ENCODE measurements around the gene PTCD2. TPM values are rescaled to one million over a fixed set of nuclear protein-coding genes. Genes with fewer than 3 reads are reported as not detected.
A peak's percentile ranks its signal among the peaks of the same experiment; 100 is the strongest.

PTCD2 gene
- total and polyA plus RNA-seq, 9 of the 15 experiments (the other 6 are each of a cell fraction or from before 2014, with no cell fraction given): 11.9 to 28.5 (median 18.6) TPM

DNA sequence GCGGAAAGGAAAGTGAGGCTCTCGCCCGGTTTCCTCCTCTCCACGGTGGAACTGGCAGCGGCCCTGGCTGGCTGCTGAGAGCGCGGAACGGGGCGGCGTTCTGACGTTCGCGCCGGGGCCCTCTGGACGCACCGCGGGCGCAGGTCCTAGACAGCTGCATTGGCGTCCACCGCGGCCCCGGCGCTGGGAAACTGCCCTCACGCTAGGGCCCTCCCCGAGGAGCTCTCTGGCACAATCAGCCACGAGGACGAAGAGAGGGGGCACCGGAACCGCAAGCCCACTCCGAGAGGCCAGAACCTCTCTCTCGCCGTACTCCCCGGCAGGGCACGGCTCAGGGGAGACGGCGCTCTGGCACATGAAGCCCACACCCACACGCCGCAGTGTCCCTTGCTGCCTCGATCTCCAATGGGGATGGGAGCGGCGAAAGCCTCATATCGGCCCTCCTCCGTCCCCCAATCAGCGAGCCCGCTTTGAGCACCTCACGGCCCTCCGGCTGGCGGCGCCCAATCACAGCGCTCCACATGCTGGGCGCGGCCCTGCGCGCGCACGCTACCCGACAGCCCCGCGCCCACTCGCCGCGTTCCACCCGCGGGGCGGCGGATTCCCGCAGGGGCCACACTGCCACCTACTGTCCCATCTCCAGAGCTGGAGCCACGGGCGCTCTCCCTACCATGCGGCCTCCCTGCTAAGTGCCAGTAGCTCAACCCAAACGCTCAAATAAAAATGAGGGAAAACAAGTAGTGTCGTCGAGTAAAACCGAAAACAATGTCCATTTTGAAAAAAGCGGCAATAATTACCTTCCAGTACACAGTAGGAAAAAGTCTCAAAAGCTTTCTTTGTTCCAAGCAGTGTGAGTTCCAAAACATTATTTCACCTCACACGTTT is 12.0 kb upstream of the PTCD2 start (continued):
- TF ChIP-seq YY1 (IDR thresholded peaks at IDR 0.05; ENCODE audit: borderline replicate concordance in 1 of 3, control insufficient read depth in 1 of 3, extremely low read depth in 1 of 3, insufficient read depth in 3 of 3, insufficient read length in 1 of 3, insufficient replicate concordance in 2 of 3, low read depth in 1 of 3, low read length in 2 of 3): peak in 2 of 3 experiments; percentile 9 to 64
- TF ChIP-seq RNF2 (IDR thresholded peaks at IDR 0.05): peak; percentile 59
- TF ChIP-seq CHD1 (IDR thresholded peaks at IDR 0.05; ENCODE audit: low read length): peak; percentile 78
- TF ChIP-seq, protein P1, sequence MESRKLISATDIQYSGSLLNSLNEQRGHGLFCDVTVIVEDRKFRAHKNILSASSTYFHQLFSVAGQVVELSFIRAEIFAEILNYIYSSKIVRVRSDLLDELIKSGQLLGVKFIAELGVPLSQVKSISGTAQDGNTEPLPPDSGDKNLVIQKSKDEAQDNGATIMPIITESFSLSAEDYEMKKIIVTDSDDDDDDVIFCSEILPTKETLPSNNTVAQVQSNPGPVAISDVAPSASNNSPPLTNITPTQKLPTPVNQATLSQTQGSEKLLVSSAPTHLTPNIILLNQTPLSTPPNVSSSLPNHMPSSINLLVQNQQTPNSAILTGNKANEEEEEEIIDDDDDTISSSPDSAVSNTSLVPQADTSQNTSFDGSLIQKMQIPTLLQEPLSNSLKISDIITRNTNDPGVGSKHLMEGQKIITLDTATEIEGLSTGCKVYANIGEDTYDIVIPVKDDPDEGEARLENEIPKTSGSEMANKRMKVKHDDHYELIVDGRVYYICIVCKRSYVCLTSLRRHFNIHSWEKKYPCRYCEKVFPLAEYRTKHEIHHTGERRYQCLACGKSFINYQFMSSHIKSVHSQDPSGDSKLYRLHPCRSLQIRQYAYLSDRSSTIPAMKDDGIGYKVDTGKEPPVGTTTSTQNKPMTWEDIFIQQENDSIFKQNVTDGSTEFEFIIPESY (CRISPR knock-in tag; IDR thresholded peaks at IDR 0.05): peak; percentile 56; the same call in 1 of the 2 replicates
- no peak for TF ChIP-seq CEBPB (tag; IDR thresholded peaks at IDR 0.05)
- TF ChIP-seq ZNF146 (CRISPR knock-in tag; IDR thresholded peaks at IDR 0.05; ENCODE audit: unreplicated experiment): no peak
- TF ChIP-seq, protein P2, sequence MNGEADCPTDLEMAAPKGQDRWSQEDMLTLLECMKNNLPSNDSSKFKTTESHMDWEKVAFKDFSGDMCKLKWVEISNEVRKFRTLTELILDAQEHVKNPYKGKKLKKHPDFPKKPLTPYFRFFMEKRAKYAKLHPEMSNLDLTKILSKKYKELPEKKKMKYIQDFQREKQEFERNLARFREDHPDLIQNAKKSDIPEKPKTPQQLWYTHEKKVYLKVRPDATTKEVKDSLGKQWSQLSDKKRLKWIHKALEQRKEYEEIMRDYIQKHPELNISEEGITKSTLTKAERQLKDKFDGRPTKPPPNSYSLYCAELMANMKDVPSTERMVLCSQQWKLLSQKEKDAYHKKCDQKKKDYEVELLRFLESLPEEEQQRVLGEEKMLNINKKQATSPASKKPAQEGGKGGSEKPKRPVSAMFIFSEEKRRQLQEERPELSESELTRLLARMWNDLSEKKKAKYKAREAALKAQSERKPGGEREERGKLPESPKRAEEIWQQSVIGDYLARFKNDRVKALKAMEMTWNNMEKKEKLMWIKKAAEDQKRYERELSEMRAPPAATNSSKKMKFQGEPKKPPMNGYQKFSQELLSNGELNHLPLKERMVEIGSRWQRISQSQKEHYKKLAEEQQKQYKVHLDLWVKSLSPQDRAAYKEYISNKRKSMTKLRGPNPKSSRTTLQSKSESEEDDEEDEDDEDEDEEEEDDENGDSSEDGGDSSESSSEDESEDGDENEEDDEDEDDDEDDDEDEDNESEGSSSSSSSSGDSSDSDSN (IDR thresholded peaks at IDR 0.05; ENCODE audit: borderline replicate concordance in 1 of 2, low read depth in 2 of 2, low read length in 2 of 2): peak; percentile 86 to 94; a peak in 2 of 4 replicates
- TF ChIP-seq CTBP1 (IDR thresholded peaks at IDR 0.05; ENCODE audit: borderline replicate concordance): peak; percentile 93
- TF ChIP-seq ZNF165 (CRISPR knock-in tag; IDR thresholded peaks at IDR 0.05; ENCODE audit: borderline replicate concordance): no peak
- TF ChIP-seq TAF7 (tag; IDR thresholded peaks at IDR 0.05): peak; percentile 84
- TF ChIP-seq, protein P3, sequence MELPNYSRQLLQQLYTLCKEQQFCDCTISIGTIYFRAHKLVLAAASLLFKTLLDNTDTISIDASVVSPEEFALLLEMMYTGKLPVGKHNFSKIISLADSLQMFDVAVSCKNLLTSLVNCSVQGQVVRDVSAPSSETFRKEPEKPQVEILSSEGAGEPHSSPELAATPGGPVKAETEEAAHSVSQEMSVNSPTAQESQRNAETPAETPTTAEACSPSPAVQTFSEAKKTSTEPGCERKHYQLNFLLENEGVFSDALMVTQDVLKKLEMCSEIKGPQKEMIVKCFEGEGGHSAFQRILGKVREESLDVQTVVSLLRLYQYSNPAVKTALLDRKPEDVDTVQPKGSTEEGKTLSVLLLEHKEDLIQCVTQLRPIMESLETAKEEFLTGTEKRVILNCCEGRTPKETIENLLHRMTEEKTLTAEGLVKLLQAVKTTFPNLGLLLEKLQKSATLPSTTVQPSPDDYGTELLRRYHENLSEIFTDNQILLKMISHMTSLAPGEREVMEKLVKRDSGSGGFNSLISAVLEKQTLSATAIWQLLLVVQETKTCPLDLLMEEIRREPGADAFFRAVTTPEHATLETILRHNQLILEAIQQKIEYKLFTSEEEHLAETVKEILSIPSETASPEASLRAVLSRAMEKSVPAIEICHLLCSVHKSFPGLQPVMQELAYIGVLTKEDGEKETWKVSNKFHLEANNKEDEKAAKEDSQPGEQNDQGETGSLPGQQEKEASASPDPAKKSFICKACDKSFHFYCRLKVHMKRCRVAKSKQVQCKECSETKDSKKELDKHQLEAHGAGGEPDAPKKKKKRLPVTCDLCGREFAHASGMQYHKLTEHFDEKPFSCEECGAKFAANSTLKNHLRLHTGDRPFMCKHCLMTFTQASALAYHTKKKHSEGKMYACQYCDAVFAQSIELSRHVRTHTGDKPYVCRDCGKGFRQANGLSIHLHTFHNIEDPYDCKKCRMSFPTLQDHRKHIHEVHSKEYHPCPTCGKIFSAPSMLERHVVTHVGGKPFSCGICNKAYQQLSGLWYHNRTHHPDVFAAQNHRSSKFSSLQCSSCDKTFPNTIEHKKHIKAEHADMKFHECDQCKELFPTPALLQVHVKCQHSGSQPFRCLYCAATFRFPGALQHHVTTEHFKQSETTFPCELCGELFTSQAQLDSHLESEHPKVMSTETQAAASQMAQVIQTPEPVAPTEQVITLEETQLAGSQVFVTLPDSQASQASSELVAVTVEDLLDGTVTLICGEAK (IDR thresholded peaks at IDR 0.05): no peak
- TF ChIP-seq, protein P3 (CRISPR knock-in tag; IDR thresholded peaks at IDR 0.05): no peak
- no peak for TF ChIP-seq ZNF785 (CRISPR knock-in tag; IDR thresholded peaks at IDR 0.05)
